Ramos (cell line): ENCODE results near the gene ALPL.
"Not testable (repeated sequence)": the region's sequence is repeated elsewhere in the genome, so short reads cannot be mapped to it uniquely, and the experiment has no call there.

Experiments used
- in situ Hi-C: fragments of 300-500 bp; cut with MboI; formaldehyde crosslinking; loops from one replicate; pipeline ENCODE4 v1.14.3; 2022; ENCODE audit warnings: low sequenced_read_pairs; ENCODE audit not compliant: unreplicated experiment

The ALPL gene

GRCh38 chr1:21509351-21510112 lies at the start of gene ALPL:
ALPL (plus strand) TSS chr1:21509423; CDS start chr1:21554082, 44,659 bp downstream.
- in situ Hi-C loops: no loop called here

GRCh38 chr1:21465127-21465526 lies 44.1 kb upstream of the ALPL start:
- in situ Hi-C loops: not testable (repeated sequence)

GRCh38 chr1:21467946-21468345 lies 41.3 kb upstream of the ALPL start:
- in situ Hi-C loops: not testable (repeated sequence)

GRCh38 chr1:21468599-21468998 lies 40.6 kb upstream of the ALPL start:
- in situ Hi-C loops: no loop called here

- in situ Hi-C loops: no loop called here
These were observed 39.6 kb upstream of the ALPL start for GRCh38 chr1:21469581-21469980.

- in situ Hi-C loops: no loop called here
These were observed 36.4 kb upstream of the ALPL start for GRCh38 chr1:21472861-21473260.

- in situ Hi-C loops: no loop called here
These were observed 30.9 kb upstream of the ALPL start for GRCh38 chr1:21478356-21478755.

- in situ Hi-C loops: not testable (repeated sequence)
These were observed 25.3 kb upstream of the ALPL start for GRCh38 chr1:21483881-21484280.

GRCh38 chr1:21489146-21489545 lies 20.1 kb upstream of the ALPL start:
- in situ Hi-C loops: no loop called here

- in situ Hi-C loops: no loop called here
These were observed 18.3 kb upstream of the ALPL start for GRCh38 chr1:21490774-21491487.

- in situ Hi-C loops: no loop called here
These were observed 17.5 kb upstream of the ALPL start for GRCh38 chr1:21491488-21492355.

- in situ Hi-C loops: no loop called here
These were observed 16.9 kb upstream of the ALPL start for GRCh38 chr1:21492356-21492625.

- in situ Hi-C loops: no loop called here
These were observed 15.0 kb upstream of the ALPL start for GRCh38 chr1:21494196-21494595.

GRCh38 chr1:21495225-21495820 lies 13.9 kb upstream of the ALPL start:
- in situ Hi-C loops: no loop called here

GRCh38 chr1:21496063-21496462 lies 13.2 kb upstream of the ALPL start:
- in situ Hi-C loops: no loop called here

GRCh38 chr1:21496886-21497285 lies 12.3 kb upstream of the ALPL start:
- in situ Hi-C loops: no loop called here

GRCh38 chr1:21497466-21498061 lies 11.7 kb upstream of the ALPL start:
- in situ Hi-C loops: no loop called here

GRCh38 chr1:21499283-21499950 lies 9.8 kb upstream of the ALPL start:
- in situ Hi-C loops: no loop called here

- in situ Hi-C loops: no loop called here
These were observed 5.4 kb upstream of the ALPL start for GRCh38 chr1:21503706-21504377.
